Measurements from ENCODE around the gene GAS1.

GRCh38 chr9:86943201-86944113 lies 3.8 kb downstream of the GAS1 start:
- TF ChIP-seq ZNF8 (CRISPR knock-in tag; IDR thresholded peaks at IDR 0.05) (no peak), RARB (CRISPR knock-in tag; IDR thresholded peaks at IDR 0.05) (no peak), PATZ1 (CRISPR knock-in tag; IDR thresholded peaks at IDR 0.05; ENCODE audit: borderline replicate concordance) (no peak), PPARA (CRISPR knock-in tag; IDR thresholded peaks at IDR 0.05; ENCODE audit: borderline replicate concordance) (no peak), CSDC2 (CRISPR knock-in tag; IDR thresholded peaks at IDR 0.05) (no peak), ZNF565 (CRISPR knock-in tag; conservative IDR thresholded peaks at IDR 0.05; ENCODE audit: low read depth) (no peak), BACH2 (CRISPR knock-in tag; IDR thresholded peaks at IDR 0.05; ENCODE audit: borderline replicate concordance) (no peak), ARNTL (CRISPR knock-in tag; IDR thresholded peaks at IDR 0.05; ENCODE audit: borderline replicate concordance, low read depth) (no peak), ZC3H10 (CRISPR knock-in tag; IDR thresholded peaks at IDR 0.05) (no peak), ISL1 (CRISPR knock-in tag; IDR thresholded peaks at IDR 0.05) (no peak), ZNF70 (CRISPR knock-in tag; IDR thresholded peaks at IDR 0.05) (no peak), POU6F1 (CRISPR knock-in tag; IDR thresholded peaks at IDR 0.05; ENCODE audit: borderline replicate concordance, low read depth) (no peak), CREB5 (CRISPR knock-in tag; IDR thresholded peaks at IDR 0.05; ENCODE audit: low read depth) (no peak), TOX (CRISPR knock-in tag; IDR thresholded peaks at IDR 0.05; ENCODE audit: borderline replicate concordance) (0 out of 2 replicates have a peak, but pooled peaks have one; percentile 6)

Data from SK-N-SH treated with all-trans-retinoic acid at 6 μM for 48 hours (cell line).